Measurements from ENCODE around the gene MRPS21.
A peak's percentile ranks its signal among the peaks of the same experiment; 100 is the strongest.
"Not testable (repeated sequence)": the region's sequence is repeated elsewhere in the genome, so short reads cannot be mapped to it uniquely, and the experiment has no call there.

MRPS21 gene

GRCh38 chr1:150281758-150282557, 11.7 kb upstream of the MRPS21 start, which contains the start of gene CIART:
Gene CIART, plus strand, starts transcription at chr1:150282554. Its CDS starts 714 bp downstream, at chr1:150283268.
- DNase-seq: peak; percentile 99

- no peak for DNase-seq
These were observed 11.1 kb upstream of the MRPS21 start for GRCh38 chr1:150282558-150282958.

GRCh38 chr1:150283260-150283659, 10.4 kb upstream of the MRPS21 start:
- no peak for DNase-seq

- no peak for DNase-seq
These were observed 5.3 kb upstream of the MRPS21 start for GRCh38 chr1:150288382-150288781.

- DNase-seq: no peak
These were observed 4.8 kb upstream of the MRPS21 start for GRCh38 chr1:150288822-150289221.

GRCh38 chr1:150295476-150295875, 1.8 kb downstream of the MRPS21 start:
- no peak for DNase-seq

- no peak for DNase-seq
These were observed 6.1 kb downstream of the MRPS21 start for GRCh38 chr1:150299716-150300115.

GRCh38 chr1:150302338-150302737, 8.7 kb downstream of the MRPS21 start:
- no peak for DNase-seq

- no peak for DNase-seq
These were observed 9.2 kb downstream of the MRPS21 start for GRCh38 chr1:150302902-150303301.

GRCh38 chr1:150308585-150308984, 14.9 kb downstream of the MRPS21 start:
- DNase-seq: not testable (repeated sequence)

GRCh38 chr1:150309758-150310508, 16.3 kb downstream of the MRPS21 start:
- DNase-seq: no peak

GRCh38 chr1:150311762-150312161, 18.1 kb downstream of the MRPS21 start:
- DNase-seq: no peak

GRCh38 chr1:150314691-150315090, 21.0 kb downstream of the MRPS21 start:
- DNase-seq: not testable (repeated sequence)

- DNase-seq: no peak
These were observed 27.0 kb downstream of the MRPS21 start for GRCh38 chr1:150320667-150320978.

- no peak for DNase-seq
These were observed 28.1 kb downstream of the MRPS21 start for GRCh38 chr1:150321826-150322166.

- DNase-seq: peak; percentile 3
These were observed 28.6 kb downstream of the MRPS21 start for GRCh38 chr1:150322310-150322709.

GRCh38 chr1:150332651-150333290, 39.1 kb downstream of the MRPS21 start:
- no peak for DNase-seq

GRCh38 chr1:150346316-150346715, 52.7 kb downstream of the MRPS21 start:
- no peak for DNase-seq

- DNase-seq: no peak
These were observed 59.2 kb downstream of the MRPS21 start for GRCh38 chr1:150352866-150353265.

Data from EL (cell line).